CD4-positive, alpha-beta T cell (primary cell): ENCODE results near the gene COPRS. TPM values are rescaled to one million over a fixed set of nuclear protein-coding genes. Genes with fewer than 3 reads are reported as not detected.

ENCODE experiments used
- ATAC-seq: fragments of 200-7000 bp; cut with Tn5 transposase; one replicate; pipeline ENCODE4 v1.10.0; 2022; ENCODE audit warnings: mild to moderate bottlenecking; ENCODE audit not compliant: poor library complexity
- CTCF ChIA-PET: fragments of 350-600 bp; sonication (Branson Sonifier 250); formaldehyde crosslinking; loops from one replicate; lab custom pipeline; 2021; ENCODE audit warnings: antibody characterized with exemption, inconsistent platforms; lab: Charles Lee
- POLR2A ChIA-PET: fragments of 350-600 bp; sonication (Branson Sonifier 250); formaldehyde crosslinking; loops from one replicate; lab custom pipeline; 2021; ENCODE audit warnings: antibody characterized with exemption, inconsistent platforms; lab: Charles Lee
- DNase-seq, 14 experiments: peaks; one replicate each; pipeline ENCODE4 v3.0.0-alpha.2; 2013 to 2020; ENCODE audit warnings: mixed read lengths in 2 of 14
- H3K27ac ChIP-seq, 2 donors: one replicate each; pipeline versions ENCODE4 v1.5.1 to v1.7.0; 2013; ENCODE audit warnings: low read length in 2 of 2, low read depth in 1 of 2, mild to moderate bottlenecking in 1 of 2
- H3K27me3 ChIP-seq, 2 experiments: 1 replicate in 1 of 2; 2 replicates in 1 of 2; pipeline versions ENCODE4 v1.6.1 to v1.7.0; 2013; ENCODE audit warnings: low read length in 2 of 2, control low read depth in 1 of 2, mild to moderate bottlenecking in 1 of 2, moderate library complexity in 1 of 2; ENCODE audit not compliant: insufficient read depth in 2 of 2, control insufficient read depth in 1 of 2
- H3K36me3 ChIP-seq: one replicate; pipeline ENCODE4 v1.6.1; 2013; ENCODE audit warnings: low read length, control low read depth; ENCODE audit not compliant: insufficient read depth
- H3K4me1 ChIP-seq: one replicate; pipeline ENCODE4 v1.6.1; 2013; ENCODE audit warnings: low read length, control low read depth; ENCODE audit not compliant: insufficient read depth
- H3K4me3 ChIP-seq: one replicate; pipeline ENCODE4 v1.5.1; 2013; ENCODE audit warnings: mild to moderate bottlenecking, low read length, moderate library complexity
- H3K9me3 ChIP-seq, 2 experiments: 1 replicate in 1 of 2; 2 replicates in 1 of 2; pipeline versions ENCODE4 v1.6.1 to v1.7.0; 2013; ENCODE audit warnings: low read length in 2 of 2, mild to moderate bottlenecking in 2 of 2, control low read depth in 1 of 2, moderate library complexity in 1 of 2; ENCODE audit not compliant: control insufficient read depth in 1 of 2, insufficient read depth in 1 of 2
- H3K27ac Mint-ChIP-seq: one replicate; pipeline ENCODE4 v1.8.0; 2020; ENCODE audit warnings: mixed read lengths
- H3K27me3 Mint-ChIP-seq: one replicate; pipeline ENCODE4 v1.8.0; 2021; ENCODE audit warnings: mixed read lengths
- H3K36me3 Mint-ChIP-seq: one replicate; pipeline ENCODE4 v1.8.0; 2021; ENCODE audit warnings: low read depth, mixed read lengths
- H3K4me1 Mint-ChIP-seq: one replicate; pipeline ENCODE4 v1.8.0; 2021; ENCODE audit warnings: low read depth, mixed read lengths
- H3K4me3 Mint-ChIP-seq: one replicate; pipeline ENCODE4 v1.8.0; 2020; ENCODE audit warnings: mild to moderate bottlenecking, mixed read lengths
- H3K9me3 Mint-ChIP-seq: one replicate; pipeline ENCODE4 v1.8.0; 2020; ENCODE audit warnings: mixed read lengths
- CTCF ChIP-seq: fragments of 200-600 bp; IDR thresholded peaks from one replicate; pipeline ENCODE4 v1.8.0; 2022; ENCODE audit warnings: antibody characterized with exemption, mild to moderate bottlenecking
- intact Hi-C, 2 experiments: fragments of 100-400 bp; cut with DNase I in 1 of 2; cut with micrococcal nuclease in 1 of 2; formaldehyde crosslinking; loops; one replicate each; pipeline versions ENCODE4 v1.15.1 to v1.9.0; 2023 to 2025; cut with DNase I, micrococcal nuclease
- total RNA-seq, 174 experiments: library from RNA in 2 of 174; stranded (reverse) in 2 of 174; gene quantifications; one replicate each; pipeline ENCODE4 v1.2.3 and lab custom pipeline; 2021 to 2026

COPRS gene
- total RNA-seq, 2 experiments from 2014 or later: 2.2 to 2.3 TPM

- no peaks in the 10 kb centered on the region for H3K36me3 ChIP-seq
- Mint-ChIP-seq H3K27me3 (peaks cover 4% of the 10 kb centered on the region), H3K4me1 (no peaks in the 10 kb centered on the region), H3K4me3 (no peak overlapping the region), H3K36me3 (no peaks in the 10 kb centered on the region), H3K27ac (no peak overlapping the region), H3K9me3 (no peaks in the 10 kb centered on the region)
- intact Hi-C loops: no loop called here
- no peak for ATAC-seq
- no peak for DNase-seq
- no peak overlapping the region for H3K4me3 ChIP-seq
- H3K9me3 ChIP-seq: no peaks in the 10 kb centered on the region
- ChIA-PET CTCF (no interaction called here), POLR2A (no interaction called here)
- no peak overlapping the region for H3K27ac ChIP-seq
- TF ChIP-seq CTCF: no peak
- H3K27me3 ChIP-seq: no peaks in the 10 kb centered on the region
- H3K4me1 ChIP-seq: no peaks in the 10 kb centered on the region
Observed at GRCh38 chr17:31806921-31807320, 52.1 kb downstream of the COPRS start.

- POLR2A ChIA-PET: no interaction called here
- H3K9me3 Mint-ChIP-seq: no peaks in the 10 kb centered on the region
- H3K27ac Mint-ChIP-seq: no peak overlapping the region
Observed at GRCh38 chr17:31803494-31804213, 55.4 kb downstream of the COPRS start.

GRCh38 chr17:31802502-31802901, 56.5 kb downstream of the COPRS start:
- TF ChIP-seq CTCF: no peak
- no peaks in the 10 kb centered on the region for H3K4me1 Mint-ChIP-seq
- no peaks in the 10 kb centered on the region for H3K36me3 Mint-ChIP-seq
- ChIA-PET CTCF (no interaction called here), POLR2A (no interaction called here)
- no peak overlapping the region for H3K27ac ChIP-seq
- no peak overlapping the region for H3K27ac Mint-ChIP-seq
- DNase-seq (peak in 2 of 14 experiments; percentile 13 to 22), ATAC-seq (no peak)
- no peak overlapping the region for H3K4me3 Mint-ChIP-seq
- no peaks in the 10 kb centered on the region for H3K4me1 ChIP-seq
- H3K27me3 Mint-ChIP-seq: no peaks in the 10 kb centered on the region
- intact Hi-C loops: no loop called here
- no peaks in the 10 kb centered on the region for H3K36me3 ChIP-seq
- no peaks in the 10 kb centered on the region for H3K9me3 Mint-ChIP-seq
- no peaks in the 10 kb centered on the region for H3K27me3 ChIP-seq
- H3K9me3 ChIP-seq: no peaks in the 10 kb centered on the region
- H3K4me3 ChIP-seq: no peak overlapping the region

More at GRCh38 chr17:31803494-31804213, 55.4 kb downstream of the COPRS start:
- Mint-ChIP-seq H3K36me3 (no peaks in the 10 kb centered on the region), H3K4me1 (no peaks in the 10 kb centered on the region), H3K27me3 (no peaks in the 10 kb centered on the region), H3K4me3 (no peak overlapping the region)
- Histone ChIP-seq H3K9me3 (no peaks in the 10 kb centered on the region), H3K27me3 (no peaks in the 10 kb centered on the region), H3K27ac (no peak overlapping the region), H3K4me1 (no peaks in the 10 kb centered on the region), H3K36me3 (no peaks in the 10 kb centered on the region), H3K4me3 (no peak overlapping the region)
- ATAC-seq (no peak), DNase-seq (no peak)
- CTCF ChIA-PET: interaction anchor here (0.6 kb wide), 1 partner anchor 534 kb away, joined by 3 read pairs; no protein-coding TSS in a partner anchor
- intact Hi-C loops: no loop called here
- no peak for TF ChIP-seq CTCF

Other genes starting within 250 kb of the COPRS start
- gene UTP6, start 42.5 kb upstream of the COPRS start, total RNA-seq: 10 to 100 TPM; 16.8 to 17.2 TPM
- gene SUZ12, start 77.8 kb upstream of the COPRS start, total RNA-seq: 10 to 100 TPM; 26.8 to 27.1 TPM
- gene LRRC37B, start 148.1 kb upstream of the COPRS start, total RNA-seq: 10 to 100 TPM; 68.8 to 75.2 TPM